Activated T-cell treated with anti-CD3 and anti-CD28 coated beads, Interleukin-2, amount 50 U/mL, for 72 hours (primary cell): ENCODE data around the gene PHOX2A. TPM values are rescaled to one million over a fixed set of nuclear protein-coding genes. Genes with fewer than 3 reads are reported as not detected.

Experiments used
- ATAC-seq, 2 donors: fragments of 150-1000 bp; cut with Tn5 transposase; replicated peaks in 1 of 2; 2 replicates each; pipeline ENCODE4 v1.10.0; 2021; ENCODE audit warnings: moderate library complexity in 2 of 2, mild to moderate bottlenecking in 1 of 2
- DNase-seq, 2 donors: peaks; one replicate each; pipeline ENCODE4 v3.0.0; 2021 to 2022; ENCODE audit warnings: mixed read lengths in 1 of 2
- H3K27ac Mint-ChIP-seq: one replicate; pipeline ENCODE4 v1.8.0; 2022; ENCODE audit warnings: mild to moderate bottlenecking, moderate library complexity, mixed read lengths
- H3K27me3 Mint-ChIP-seq: one replicate; pipeline ENCODE4 v1.8.0; 2022; ENCODE audit warnings: low read depth, mixed read lengths
- H3K36me3 Mint-ChIP-seq, 2 donors: one replicate each; pipeline ENCODE4 v1.8.0; 2022; ENCODE audit warnings: mixed read lengths in 2 of 2, mild to moderate bottlenecking in 1 of 2; ENCODE audit not compliant: insufficient read depth in 2 of 2
- H3K4me1 Mint-ChIP-seq: one replicate; pipeline ENCODE4 v1.8.0; 2022; ENCODE audit warnings: low read depth, mixed read lengths
- H3K4me3 Mint-ChIP-seq, 2 donors: one replicate each; pipeline ENCODE4 v1.8.0; 2022; ENCODE audit warnings: mild to moderate bottlenecking in 2 of 2, mixed read lengths in 2 of 2, moderate library complexity in 2 of 2
- H3K9me3 Mint-ChIP-seq, 2 donors: one replicate each; pipeline ENCODE4 v1.8.0; 2022; ENCODE audit warnings: mixed read lengths in 2 of 2
- total RNA-seq, 2 donors: library from RNA; stranded (reverse); gene quantifications; one replicate each; pipeline ENCODE4 v1.2.3, GENCODE V29; 2022

Gene PHOX2A
- total RNA-seq, 2 donors from 2014 or later: not detected

- peaks cover 17% of the 10 kb centered on the region for H3K4me1 Mint-ChIP-seq
- H3K27ac Mint-ChIP-seq: no peak overlapping the region
- H3K36me3 Mint-ChIP-seq: peaks cover 0 to 5% of the 10 kb centered on the region in 2 donors
- H3K4me3 Mint-ChIP-seq: peak overlapping the region; percentile 26 to 42
- no peak for DNase-seq
- peaks cover 39% of the 10 kb centered on the region for H3K27me3 Mint-ChIP-seq
- ATAC-seq: no peak
- H3K9me3 Mint-ChIP-seq: no peaks in the 10 kb centered on the region
Observed at GRCh38 chr11:72244361-72245262, 636 bp upstream of the PHOX2A start.

- H3K9me3 Mint-ChIP-seq: no peaks in the 10 kb centered on the region
- H3K36me3 Mint-ChIP-seq: peaks cover 2 to 5% of the 10 kb centered on the region in 2 donors
- peak overlapping the region; percentile 9 to 51 for H3K4me3 Mint-ChIP-seq
- H3K27ac Mint-ChIP-seq: no peak overlapping the region
- H3K27me3 Mint-ChIP-seq: peaks cover 46% of the 10 kb centered on the region
- peaks cover 22% of the 10 kb centered on the region for H3K4me1 Mint-ChIP-seq
- peak in 1 of 2 donors; percentile 19 for ATAC-seq
- no peak for DNase-seq
Observed at GRCh38 chr11:72243173-72244059, 560 bp downstream of the PHOX2A start.

- Mint-ChIP-seq H3K4me3 (peak overlapping the region in 1 of 2 donors; percentile 0), H3K4me1 (peaks cover 22% of the 10 kb centered on the region), H3K36me3 (peaks cover 2 to 5% of the 10 kb centered on the region in 2 donors), H3K9me3 (no peaks in the 10 kb centered on the region), H3K27ac (no peak overlapping the region), H3K27me3 (peaks cover 46% of the 10 kb centered on the region)
- ATAC-seq (no peak), DNase-seq (no peak)
Observed at GRCh38 chr11:72242141-72242540, 1.8 kb downstream of the PHOX2A start.

- Mint-ChIP-seq H3K27me3 (peaks cover 46% of the 10 kb centered on the region), H3K4me1 (peaks cover 22% of the 10 kb centered on the region), H3K36me3 (peaks cover 2 to 5% of the 10 kb centered on the region in 2 donors), H3K9me3 (no peaks in the 10 kb centered on the region), H3K27ac (no peak overlapping the region), H3K4me3 (peak overlapping the region in 1 of 2 donors; percentile 5)
- no peak for DNase-seq
- ATAC-seq: no peak
Observed at GRCh38 chr11:72241291-72241781, 2.6 kb downstream of the PHOX2A start.

GRCh38 chr11:72240461-72241290, 3.3 kb downstream of the PHOX2A start:
- peaks cover 22% of the 10 kb centered on the region for H3K4me1 Mint-ChIP-seq
- H3K4me3 Mint-ChIP-seq: peak overlapping the region; percentile 66 to 86
- DNase-seq (no peak), ATAC-seq (peak; percentile 22 to 25)
- peaks cover 46% of the 10 kb centered on the region for H3K27me3 Mint-ChIP-seq
- no peaks in the 10 kb centered on the region for H3K9me3 Mint-ChIP-seq
- H3K36me3 Mint-ChIP-seq: peaks cover 2 to 5% of the 10 kb centered on the region in 2 donors
- H3K27ac Mint-ChIP-seq: no peak overlapping the region

GRCh38 chr11:72239849-72240460, 4.0 kb downstream of the PHOX2A start:
- ATAC-seq (peak in 1 of 2 donors; percentile 17), DNase-seq (no peak)
- peak overlapping the region; percentile 66 to 86 for H3K4me3 Mint-ChIP-seq
- no peak overlapping the region for H3K27ac Mint-ChIP-seq
- peaks cover 46% of the 10 kb centered on the region for H3K27me3 Mint-ChIP-seq
- H3K36me3 Mint-ChIP-seq: peaks cover 2 to 5% of the 10 kb centered on the region in 2 donors
- H3K4me1 Mint-ChIP-seq: peaks cover 22% of the 10 kb centered on the region
- no peaks in the 10 kb centered on the region for H3K9me3 Mint-ChIP-seq

- Mint-ChIP-seq H3K36me3 (peaks cover 2 to 7% of the 10 kb centered on the region in 2 donors), H3K27ac (no peak overlapping the region), H3K4me3 (peak overlapping the region; percentile 48 to 65), H3K4me1 (peaks cover 22% of the 10 kb centered on the region), H3K9me3 (no peaks in the 10 kb centered on the region), H3K27me3 (peaks cover 46% of the 10 kb centered on the region)
- DNase-seq (peak in 1 of 2 donors; percentile 17), ATAC-seq (peak in 1 of 2 donors; percentile 10)
Observed at GRCh38 chr11:72239313-72239848, 4.6 kb downstream of the PHOX2A start.

- H3K4me1 Mint-ChIP-seq: peaks cover 22% of the 10 kb centered on the region
- no peak overlapping the region for H3K27ac Mint-ChIP-seq
- H3K4me3 Mint-ChIP-seq: no peak overlapping the region
- ATAC-seq (no peak), DNase-seq (no peak)
- H3K36me3 Mint-ChIP-seq: peaks cover 2 to 7% of the 10 kb centered on the region in 2 donors
- no peaks in the 10 kb centered on the region for H3K9me3 Mint-ChIP-seq
- H3K27me3 Mint-ChIP-seq: peaks cover 46% of the 10 kb centered on the region
Observed at GRCh38 chr11:72238492-72239312, 5.3 kb downstream of the PHOX2A start.

GRCh38 chr11:72238040-72238450, 5.9 kb downstream of the PHOX2A start:
- ATAC-seq: peak; percentile 52 to 53
- Mint-ChIP-seq H3K27me3 (peaks cover 40% of the 10 kb centered on the region), H3K27ac (no peak overlapping the region), H3K36me3 (peaks cover 2 to 7% of the 10 kb centered on the region in 2 donors), H3K4me1 (peaks cover 22% of the 10 kb centered on the region), H3K4me3 (no peak overlapping the region), H3K9me3 (no peaks in the 10 kb centered on the region)
- DNase-seq: peak; percentile 59 to 68

- Mint-ChIP-seq H3K27me3 (peaks cover 32% of the 10 kb centered on the region), H3K27ac (no peak overlapping the region), H3K4me1 (peaks cover 22% of the 10 kb centered on the region), H3K4me3 (no peak overlapping the region), H3K36me3 (peaks cover 2 to 7% of the 10 kb centered on the region in 2 donors), H3K9me3 (no peaks in the 10 kb centered on the region)
- ATAC-seq: no peak
- DNase-seq: no peak
Observed at GRCh38 chr11:72237112-72237931, 6.7 kb downstream of the PHOX2A start.
